Tibial nerve (tissue), 4 donors: ENCODE data around the gene CYYR1.

Experiments used
- CTCF ChIP-seq, 5 experiments: fragments of 200-600 bp in 3 of 5; fragments of 450-650 bp in 2 of 5; sonication (generic) in 3 of 5; IDR thresholded peaks; one replicate each; pipeline ENCODE4 v1.5.1; 2016 to 2019; ENCODE audit warnings: antibody characterized with exemption in 5 of 5, mild to moderate bottlenecking in 3 of 5, moderate library complexity in 2 of 5
- EP300 ChIP-seq, 2 donors: sonication (generic); formaldehyde crosslinking; IDR thresholded peaks; one replicate each; pipeline ENCODE4 v1.6.1; 2017; ENCODE audit warnings: antibody characterized with exemption in 2 of 2, mild to moderate bottlenecking in 1 of 2
- POLR2A ChIP-seq, 2 donors: fragments of 450-650 bp; IDR thresholded peaks; one replicate each; pipeline ENCODE4 v1.6.1; 2017; ENCODE audit warnings: antibody characterized with exemption in 2 of 2, mild to moderate bottlenecking in 2 of 2, moderate library complexity in 2 of 2

GRCh38 chr21:26515257-26515656 lies 57.8 kb downstream of the CYYR1 start:
- TF ChIP-seq CTCF (IDR thresholded peaks at IDR 0.05): no peak
- TF ChIP-seq POLR2A (IDR thresholded peaks at IDR 0.05): no peak
- no peak for TF ChIP-seq EP300 (IDR thresholded peaks at IDR 0.05)
